Astrocyte (in vitro differentiated cells and primary cell): ENCODE results near the gene KIF19. TPM values are rescaled to one million over a fixed set of nuclear protein-coding genes. Genes with fewer than 3 reads are reported as not detected.

Source experiments
- DNase-seq: peaks from one replicate; pipeline ENCODE4 v3.0.0-alpha.2; 2010; ENCODE audit warnings: low read depth
- FAIRE-seq: peaks from 2 replicates; lab custom pipeline; 2011; peaks lifted over from hg19 to GRCh38; lab: Jason Lieb, UNC
- H2AFZ ChIP-seq: 2 replicates; pipeline ENCODE4 v1.6.0; 2012; ENCODE audit warnings: low read depth, low read length, inconsistent platforms
- H3K27ac ChIP-seq: 2 replicates; pipeline ENCODE4 v1.5.1; 2011; ENCODE audit warnings: low read depth, low read length, inconsistent platforms
- H3K27me3 ChIP-seq: 2 replicates; pipeline ENCODE4 v1.6.0; 2011; ENCODE audit warnings: low read length, inconsistent platforms; ENCODE audit not compliant: insufficient read depth
- H3K36me3 ChIP-seq: 2 replicates; pipeline ENCODE4 v1.5.1; 2011; ENCODE audit warnings: low read length, inconsistent platforms; ENCODE audit not compliant: insufficient read depth
- H3K4me1 ChIP-seq: 2 replicates; pipeline ENCODE4 v1.5.1; 2011; ENCODE audit warnings: low read length, inconsistent platforms; ENCODE audit not compliant: insufficient read depth
- H3K4me2 ChIP-seq: 2 replicates; pipeline ENCODE4 v1.6.0; 2012; ENCODE audit warnings: low read length, inconsistent platforms
- H3K4me3 ChIP-seq: 2 replicates; pipeline ENCODE4 v1.5.1; 2011; ENCODE audit warnings: low read depth, mild to moderate bottlenecking, low read length, inconsistent platforms; ENCODE audit not compliant: insufficient read depth
- H3K79me2 ChIP-seq: 2 replicates; pipeline ENCODE4 v1.6.0; 2012; ENCODE audit warnings: mild to moderate bottlenecking, low read length, inconsistent platforms; ENCODE audit not compliant: insufficient read depth
- H3K9ac ChIP-seq: 2 replicates; pipeline ENCODE4 v1.6.0; 2012; ENCODE audit warnings: mild to moderate bottlenecking, low read length, inconsistent platforms
- H3K9me3 ChIP-seq: 2 replicates; pipeline ENCODE4 v1.5.1; 2012; ENCODE audit warnings: low read depth, mild to moderate bottlenecking, low read length, inconsistent platforms; ENCODE audit not compliant: insufficient read depth
- H4K20me1 ChIP-seq: 2 replicates; pipeline ENCODE4 v1.6.0; 2012; ENCODE audit warnings: low read length, inconsistent platforms; ENCODE audit not compliant: insufficient read depth
- H3K27ac Mint-ChIP-seq: one replicate; pipeline ENCODE4 v1.8.0; 2021; ENCODE audit warnings: mild to moderate bottlenecking, mixed read lengths; ENCODE audit not compliant: unreplicated experiment
- H3K27me3 Mint-ChIP-seq: one replicate; pipeline ENCODE4 v1.8.0; 2021; ENCODE audit warnings: low read depth, mixed read lengths; ENCODE audit not compliant: unreplicated experiment
- H3K36me3 Mint-ChIP-seq: one replicate; pipeline ENCODE4 v1.8.0; 2021; ENCODE audit warnings: low read depth, mixed read lengths; ENCODE audit not compliant: unreplicated experiment
- H3K4me1 Mint-ChIP-seq: one replicate; pipeline ENCODE4 v1.8.0; 2021; ENCODE audit warnings: low read depth, mixed read lengths; ENCODE audit not compliant: unreplicated experiment
- H3K4me3 Mint-ChIP-seq: one replicate; pipeline ENCODE4 v1.8.0; 2021; ENCODE audit warnings: mild to moderate bottlenecking, moderate library complexity, mixed read lengths; ENCODE audit not compliant: unreplicated experiment
- H3K9me3 Mint-ChIP-seq: one replicate; pipeline ENCODE4 v1.8.0; 2021; ENCODE audit warnings: mild to moderate bottlenecking, mixed read lengths; ENCODE audit not compliant: unreplicated experiment
- CTCF ChIP-seq: IDR thresholded peaks from 2 replicates; pipeline ENCODE4 v1.5.1; 2011; ENCODE audit warnings: low read depth, mild to moderate bottlenecking, inconsistent platforms, low read length, moderate library complexity; ENCODE audit not compliant: insufficient read depth
- EZH2 ChIP-seq: IDR thresholded peaks from 2 replicates; pipeline ENCODE4 v1.6.1; 2012; ENCODE audit warnings: mild to moderate bottlenecking, low read length, inconsistent platforms; ENCODE audit not compliant: insufficient read depth
- total RNA-seq: library from RNA; stranded (reverse); gene quantifications from 2 replicates; pipeline ENCODE4 v1.2.1, GENCODE V29; 2021

The KIF19 gene
- total RNA-seq, 1 donor from 2014 or later = not detected

GRCh38 chr17:74369665-74370490, 43.9 kb downstream of the KIF19 start:
- TF ChIP-seq CTCF (no peak), EZH2 (no peak)
- Mint-ChIP-seq H3K36me3 (no peaks in the 10 kb centered on the region), H3K4me1 (peaks cover 4% of the 10 kb centered on the region), H3K27ac (peak overlapping the region; percentile 59), H3K9me3 (peaks cover 2% of the 10 kb centered on the region), H3K4me3 (no peak overlapping the region), H3K27me3 (peaks cover 52% of the 10 kb centered on the region)
- Histone ChIP-seq H2AFZ (no peak overlapping the region), H3K9me3 (no peaks in the 10 kb centered on the region), H3K4me3 (no peak overlapping the region), H3K36me3 (no peaks in the 10 kb centered on the region), H3K4me1 (no peaks in the 10 kb centered on the region), H3K27ac (no peak overlapping the region), H3K4me2 (no peak overlapping the region), H3K9ac (no peak overlapping the region), H3K27me3 (peaks cover 3% of the 10 kb centered on the region), H3K79me2 (no peaks in the 10 kb centered on the region), H4K20me1 (no peaks in the 10 kb centered on the region)
- no peak for DNase-seq
- no peak for FAIRE-seq

- Histone ChIP-seq H3K36me3 (no peaks in the 10 kb centered on the region), H3K9ac (no peak overlapping the region), H3K9me3 (no peaks in the 10 kb centered on the region), H3K4me3 (no peak overlapping the region), H4K20me1 (no peaks in the 10 kb centered on the region), H3K27ac (no peak overlapping the region), H2AFZ (no peak overlapping the region), H3K79me2 (no peaks in the 10 kb centered on the region), H3K4me1 (no peaks in the 10 kb centered on the region), H3K4me2 (no peak overlapping the region), H3K27me3 (peaks cover 3% of the 10 kb centered on the region)
- Mint-ChIP-seq H3K27me3 (peaks cover 47% of the 10 kb centered on the region), H3K4me1 (peaks cover 4% of the 10 kb centered on the region), H3K36me3 (no peaks in the 10 kb centered on the region), H3K9me3 (peaks cover 2% of the 10 kb centered on the region), H3K27ac (no peak overlapping the region), H3K4me3 (no peak overlapping the region)
- DNase-seq (no peak), FAIRE-seq (no peak)
- TF ChIP-seq EZH2 = no peak
- no peak for TF ChIP-seq CTCF
Observed at GRCh38 chr17:74371653-74372147, 45.7 kb downstream of the KIF19 start.

- Mint-ChIP-seq H3K4me3 (no peak overlapping the region), H3K27ac (no peak overlapping the region), H3K4me1 (peaks cover 4% of the 10 kb centered on the region), H3K9me3 (peaks cover 2% of the 10 kb centered on the region), H3K27me3 (peaks cover 49% of the 10 kb centered on the region), H3K36me3 (no peaks in the 10 kb centered on the region)
- Histone ChIP-seq H3K36me3 (no peaks in the 10 kb centered on the region), H3K9ac (no peak overlapping the region), H4K20me1 (no peaks in the 10 kb centered on the region), H3K9me3 (no peaks in the 10 kb centered on the region), H3K4me3 (no peak overlapping the region), H3K4me2 (no peak overlapping the region), H3K27ac (no peak overlapping the region), H3K4me1 (no peaks in the 10 kb centered on the region), H3K27me3 (peaks cover 3% of the 10 kb centered on the region), H3K79me2 (no peaks in the 10 kb centered on the region), H2AFZ (no peak overlapping the region)
- FAIRE-seq = no peak
- TF ChIP-seq EZH2 = no peak
- TF ChIP-seq CTCF = no peak
- DNase-seq = no peak
Observed at GRCh38 chr17:74372426-74372825, 46.4 kb downstream of the KIF19 start.
